Eye (tissue), 1 donor: ENCODE results near the gene MAP2K5.

ENCODE experiments used
- DNase-seq: peaks from one replicate; pipeline ENCODE4 v3.0.0-alpha.2; 2015

The MAP2K5 gene

DNA sequence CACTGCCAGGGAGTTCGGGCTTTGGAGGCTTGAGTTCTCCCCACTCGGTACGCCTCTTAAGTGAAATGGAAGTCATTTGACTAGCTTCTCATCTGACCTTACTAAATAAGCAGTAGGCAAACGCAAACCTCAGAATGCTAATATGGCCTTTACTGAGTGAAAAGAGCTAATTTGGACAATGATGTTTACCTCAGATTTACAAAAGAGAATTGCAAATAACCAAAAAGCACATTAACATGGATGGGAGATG lies 298.9 kb downstream of the MAP2K5 start:
- DNase-seq: no peak

DNA sequence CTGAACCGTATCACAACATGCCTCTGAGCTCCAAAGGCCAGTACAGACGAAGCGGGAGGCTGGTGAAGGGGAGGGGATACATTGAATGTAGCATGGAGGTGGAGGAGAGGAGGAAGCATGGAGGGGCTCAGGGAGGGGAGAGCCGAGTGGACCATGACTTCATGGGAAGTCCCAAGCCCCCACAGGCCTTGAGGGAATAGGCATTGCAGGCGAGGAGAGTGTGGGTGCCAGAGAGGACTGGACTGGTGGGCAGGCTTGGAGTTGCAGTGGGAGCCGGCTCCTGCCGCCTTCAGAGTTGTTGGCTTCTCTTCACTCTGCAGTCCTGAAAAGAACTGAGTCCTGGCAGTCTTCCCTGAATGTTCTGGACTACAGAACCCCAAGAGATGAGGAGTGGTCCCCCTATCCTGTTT lies 300.6 kb downstream of the MAP2K5 start:
- no peak for DNase-seq

- peak; percentile 79 for DNase-seq
Measured at GRCh38 chr15:67843571-67844387, 301.3 kb downstream of the MAP2K5 start.

DNA sequence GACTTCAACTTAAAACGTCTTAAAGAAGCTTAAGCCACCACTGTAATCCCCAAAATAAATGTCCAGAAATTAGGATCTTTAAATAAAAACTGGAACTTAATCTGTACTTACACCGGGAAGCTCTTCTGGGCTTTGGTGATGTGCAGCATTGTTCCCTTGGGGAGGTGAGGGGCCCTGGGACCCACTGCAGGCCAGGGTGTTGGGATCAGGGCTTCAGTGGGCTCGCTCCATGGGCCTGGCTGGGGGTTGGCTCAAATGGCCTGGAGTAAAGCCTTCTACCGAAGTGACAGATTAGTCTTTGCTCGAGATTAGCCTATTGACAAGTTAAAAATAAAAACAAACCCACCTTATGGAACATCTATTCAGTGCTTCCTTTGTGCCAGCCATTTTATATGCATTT lies 303.5 kb downstream of the MAP2K5 start:
- DNase-seq: no peak

GRCh38 chr15:67849538-67849937 lies 307.0 kb downstream of the MAP2K5 start:
- DNase-seq: no peak

GRCh38 chr15:67850336-67850735 lies 307.8 kb downstream of the MAP2K5 start:
- no peak for DNase-seq

DNA sequence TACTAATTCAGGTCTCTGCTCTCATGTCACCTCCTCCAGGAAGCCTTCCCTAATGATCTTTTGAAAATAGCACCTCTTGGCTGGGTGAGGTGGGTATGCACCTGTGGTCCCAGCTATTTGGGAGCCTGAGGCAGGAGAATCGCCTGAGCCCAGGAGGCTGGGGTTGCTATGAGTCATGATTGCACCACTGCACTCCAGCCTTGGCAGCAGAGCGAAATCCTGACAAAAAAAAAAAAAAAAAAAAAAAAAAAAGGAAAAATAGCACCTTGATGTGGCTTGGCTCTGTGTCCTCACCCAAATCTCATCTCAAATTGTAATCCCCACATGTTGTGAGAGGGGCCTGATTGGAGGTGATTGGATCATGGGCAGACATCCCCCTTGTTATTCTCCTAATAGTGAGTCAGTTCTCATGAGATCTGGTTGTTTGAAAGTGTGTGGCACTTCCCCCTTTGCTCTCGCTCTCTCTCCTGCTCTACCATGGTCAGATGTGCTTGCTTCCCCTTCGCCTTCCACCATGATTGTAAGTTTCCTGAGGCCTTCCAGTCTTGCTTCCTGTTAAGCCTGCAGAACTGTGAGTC lies 308.6 kb downstream of the MAP2K5 start:
- DNase-seq: no peak

GRCh38 chr15:67852418-67852817 lies 309.9 kb downstream of the MAP2K5 start:
- no peak for DNase-seq

GRCh38 chr15:67853454-67853853 lies 311.0 kb downstream of the MAP2K5 start:
- no peak for DNase-seq

DNA sequence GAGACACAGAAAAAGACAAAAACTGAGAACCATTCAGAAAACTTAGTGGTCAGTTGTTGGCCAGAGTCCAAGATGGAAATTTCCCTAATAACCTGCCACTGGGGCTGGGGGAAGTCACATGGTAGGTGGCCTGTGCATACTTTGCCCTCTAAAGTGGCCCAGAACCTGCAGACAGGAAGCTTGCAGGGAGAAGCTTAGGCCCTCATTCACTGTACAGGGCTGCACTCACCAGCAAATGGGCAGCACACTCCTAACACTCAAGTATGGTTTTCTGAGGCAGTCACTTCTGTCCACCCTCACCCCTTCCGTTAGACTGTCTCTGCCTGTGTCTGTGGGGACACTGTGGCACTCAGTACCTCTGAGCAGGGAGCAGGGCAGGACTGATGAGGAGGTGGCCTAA lies 311.9 kb downstream of the MAP2K5 start:
- no peak for DNase-seq

DNA sequence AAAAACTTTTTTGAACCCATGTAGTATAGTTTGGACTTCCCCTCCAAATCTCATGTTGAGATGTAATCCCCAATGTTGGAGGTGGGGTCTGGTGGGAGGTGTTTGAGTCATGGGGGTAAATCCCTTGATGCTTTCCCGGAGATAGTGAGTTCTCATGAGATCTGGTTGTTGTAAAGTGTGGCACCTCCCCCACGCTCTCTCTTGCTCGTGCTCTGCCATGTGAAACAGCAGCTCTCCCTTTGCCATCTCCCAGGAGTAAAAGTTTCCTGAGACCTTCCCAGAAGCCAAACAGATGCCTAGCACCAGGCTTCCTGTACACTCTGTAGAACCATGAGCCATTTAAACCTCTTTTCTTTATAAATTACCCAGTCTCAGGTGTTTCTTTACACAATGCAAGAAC lies 313.3 kb downstream of the MAP2K5 start:
- DNase-seq: no peak
